Common myeloid progenitor, CD34-positive (primary cell): ENCODE measurements around the gene MARF1. TPM values are rescaled to one million over a fixed set of nuclear protein-coding genes. Genes with fewer than 3 reads are reported as not detected.
"Not testable (repeated sequence)": the region's sequence is repeated elsewhere in the genome, so short reads cannot be mapped to it uniquely, and the experiment has no call there.

Source experiments
- CTCF ChIA-PET: fragments of 350-600 bp; sonication (Branson Sonifier 250); formaldehyde crosslinking; loops from one replicate; lab custom pipeline; 2021; ENCODE audit warnings: antibody characterized with exemption; lab: Charles Lee
- POLR2A ChIA-PET: fragments of 350-600 bp; sonication (Branson Sonifier 250); formaldehyde crosslinking; loops from one replicate; lab custom pipeline; 2021; ENCODE audit warnings: antibody characterized with exemption; lab: Charles Lee
- DNase-seq, 3 donors: peaks; one replicate each; pipeline versions ENCODE4 v3.0.0 to v3.0.0-alpha.2; 2013
- H3K27ac ChIP-seq, 2 experiments: 1 replicate in 1 of 2; 2 replicates in 1 of 2; pipeline ENCODE4 v1.7.0; 2013; ENCODE audit warnings: inconsistent platforms in 2 of 2, low read length in 2 of 2, mild to moderate bottlenecking in 2 of 2, low read depth in 1 of 2, moderate library complexity in 1 of 2; ENCODE audit not compliant: severe bottlenecking in 2 of 2, insufficient read depth in 1 of 2, poor library complexity in 1 of 2
- H3K27me3 ChIP-seq, 5 experiments: replicated peaks in 2 of 5; 1 replicate in 3 of 5; 2 replicates in 2 of 5; pipeline versions ENCODE4 v1.6.1 to v1.7.0; 2013; ENCODE audit warnings: low read length in 4 of 5, mild to moderate bottlenecking in 2 of 5, moderate library complexity in 2 of 5, inconsistent platforms in 1 of 5; ENCODE audit not compliant: insufficient read depth in 5 of 5, control insufficient read depth in 4 of 5
- H3K36me3 ChIP-seq, 4 experiments: 1 replicate in 2 of 4; 2 replicates in 2 of 4; pipeline versions ENCODE4 v1.6.1 to v1.7.0; 2013; ENCODE audit warnings: low read length in 3 of 4, control low read depth in 1 of 4, mild to moderate bottlenecking in 1 of 4; ENCODE audit not compliant: control insufficient read depth in 4 of 4, insufficient read depth in 4 of 4
- H3K4me1 ChIP-seq, 4 experiments: 1 replicate in 3 of 4; 2 replicates in 1 of 4; pipeline versions ENCODE4 v1.6.1 to v1.7.1; 2013; ENCODE audit warnings: low read length in 3 of 4, mild to moderate bottlenecking in 3 of 4, control low read depth in 1 of 4, inconsistent platforms in 1 of 4, moderate library complexity in 1 of 4; ENCODE audit not compliant: control insufficient read depth in 4 of 4, insufficient read depth in 4 of 4; ENCODE audit errors: control extremely low read depth in 1 of 4
- H3K4me3 ChIP-seq, 7 experiments: 1 replicate in 4 of 7; 2 replicates in 3 of 7; pipeline versions ENCODE4 v1.5.1 to v1.7.0; 2013; ENCODE audit warnings: mild to moderate bottlenecking in 7 of 7, low read length in 6 of 7, moderate library complexity in 6 of 7, inconsistent platforms in 2 of 7, low read depth in 2 of 7, control low read depth in 1 of 7; ENCODE audit not compliant: insufficient read depth in 4 of 7, control insufficient read depth in 1 of 7; ENCODE audit errors: extremely low read depth in 1 of 7
- H3K9me3 ChIP-seq, 5 experiments: 1 replicate in 4 of 5; 2 replicates in 1 of 5; pipeline versions ENCODE4 v1.6.1 to v1.7.1; 2013; ENCODE audit warnings: low read length in 4 of 5, mild to moderate bottlenecking in 2 of 5, inconsistent platforms in 1 of 5, low read depth in 1 of 5, moderate library complexity in 1 of 5; ENCODE audit not compliant: control insufficient read depth in 4 of 5, insufficient read depth in 2 of 5; ENCODE audit errors: control extremely low read depth in 1 of 5
- WGBS: methylation state at CpG from one replicate; pipeline ENCODE4 v1.1.5; 2013; ENCODE audit not compliant: insufficient coverage; 5-methylcytosine and 5-hydroxymethylcytosine counted together
- polyA plus RNA-seq: library from polyadenylated mRNA; unstranded; fragments of 120-200 nt; gene quantifications from one replicate; pipeline ENCODE4 v1.2.1, GENCODE V29; 2013

The MARF1 gene, protein sequence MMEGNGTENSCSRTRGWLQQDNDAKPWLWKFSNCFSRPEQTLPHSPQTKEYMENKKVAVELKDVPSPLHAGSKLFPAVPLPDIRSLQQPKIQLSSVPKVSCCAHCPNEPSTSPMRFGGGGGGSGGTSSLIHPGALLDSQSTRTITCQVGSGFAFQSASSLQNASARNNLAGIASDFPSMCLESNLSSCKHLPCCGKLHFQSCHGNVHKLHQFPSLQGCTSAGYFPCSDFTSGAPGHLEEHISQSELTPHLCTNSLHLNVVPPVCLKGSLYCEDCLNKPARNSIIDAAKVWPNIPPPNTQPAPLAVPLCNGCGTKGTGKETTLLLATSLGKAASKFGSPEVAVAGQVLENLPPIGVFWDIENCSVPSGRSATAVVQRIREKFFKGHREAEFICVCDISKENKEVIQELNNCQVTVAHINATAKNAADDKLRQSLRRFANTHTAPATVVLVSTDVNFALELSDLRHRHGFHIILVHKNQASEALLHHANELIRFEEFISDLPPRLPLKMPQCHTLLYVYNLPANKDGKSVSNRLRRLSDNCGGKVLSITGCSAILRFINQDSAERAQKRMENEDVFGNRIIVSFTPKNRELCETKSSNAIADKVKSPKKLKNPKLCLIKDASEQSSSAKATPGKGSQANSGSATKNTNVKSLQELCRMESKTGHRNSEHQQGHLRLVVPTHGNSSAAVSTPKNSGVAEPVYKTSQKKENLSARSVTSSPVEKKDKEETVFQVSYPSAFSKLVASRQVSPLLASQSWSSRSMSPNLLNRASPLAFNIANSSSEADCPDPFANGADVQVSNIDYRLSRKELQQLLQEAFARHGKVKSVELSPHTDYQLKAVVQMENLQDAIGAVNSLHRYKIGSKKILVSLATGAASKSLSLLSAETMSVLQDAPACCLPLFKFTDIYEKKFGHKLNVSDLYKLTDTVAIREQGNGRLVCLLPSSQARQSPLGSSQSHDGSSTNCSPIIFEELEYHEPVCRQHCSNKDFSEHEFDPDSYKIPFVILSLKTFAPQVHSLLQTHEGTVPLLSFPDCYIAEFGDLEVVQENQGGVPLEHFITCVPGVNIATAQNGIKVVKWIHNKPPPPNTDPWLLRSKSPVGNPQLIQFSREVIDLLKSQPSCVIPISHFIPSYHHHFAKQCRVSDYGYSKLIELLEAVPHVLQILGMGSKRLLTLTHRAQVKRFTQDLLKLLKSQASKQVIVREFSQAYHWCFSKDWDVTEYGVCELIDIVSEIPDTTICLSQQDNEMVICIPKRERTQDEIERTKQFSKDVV (N-terminal part only)
- polyA plus RNA-seq, result 58.4 TPM

- POLR2A ChIA-PET, result interaction anchor here (0.6 to 1.5 kb wide), 9 partner anchors 11 to 477 kb away, joined by 3 to 9 read pairs (median 5); partner anchors contain the start of gene BMERB1
- peak; percentile 95 to 98 (median 98) for DNase-seq
- peaks cover 23 to 37% (median 28%) of the 10 kb centered on the region in 4 experiments for H3K4me1 ChIP-seq
- no peaks in the 10 kb centered on the region for H3K27me3 ChIP-seq
- 0% methylated on average over 35 of the region's 58 CpGs for WGBS
- no peaks in the 10 kb centered on the region for H3K9me3 ChIP-seq
- H3K27ac ChIP-seq, result peak within 1 kb of the TSS; percentile 99 to 100
- H3K4me3 ChIP-seq, result peak within 1 kb of the TSS; percentile 58 to 98 (median 90)
- CTCF ChIA-PET, result interaction anchor here (0.8 to 2.5 kb wide), 12 partner anchors 10 to 216 kb away, joined by 3 to 16 read pairs (median 4); no protein-coding TSS in a partner anchor
- peaks cover 0 to 11% (median 6%) of the 10 kb centered on the region in 4 experiments for H3K36me3 ChIP-seq
These were observed at the start of gene MARF1 for GRCh38 chr16:15643048-15643945. MARF1 (minus strand) TSS chr16:15643154; CDS start chr16:15639233, 3,921 bp downstream.

DNA sequence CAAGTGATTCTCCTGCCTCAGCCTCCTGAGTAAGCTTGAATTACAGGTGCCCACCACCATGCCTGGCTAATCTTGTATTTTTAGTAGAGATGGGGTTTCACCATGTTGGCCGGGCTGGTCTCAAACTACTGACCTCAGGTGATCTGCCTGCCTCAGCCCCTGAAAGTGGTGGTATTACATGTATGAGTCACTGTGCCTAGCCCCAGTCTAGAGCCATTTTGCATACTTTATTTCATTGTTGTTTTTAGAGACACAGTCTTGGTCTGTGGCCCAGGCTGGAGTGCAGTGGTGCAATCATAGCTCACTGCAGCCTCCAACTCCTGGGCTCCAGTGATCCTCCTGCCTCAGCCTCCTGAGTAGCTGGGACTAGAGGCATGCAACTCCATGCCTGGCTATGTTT, 49.6 kb upstream of the MARF1 start:
- DNase-seq, H3K27ac ChIP-seq, H3K27me3 ChIP-seq, H3K4me1 ChIP-seq, POLR2A ChIA-PET, H3K9me3 ChIP-seq, H3K4me3 ChIP-seq: not testable (repeated sequence)
- peaks cover 10 to 91% (median 69%) of the 10 kb centered on the region in 4 experiments for H3K36me3 ChIP-seq
- CTCF ChIA-PET, result interaction anchor here (1.3 kb wide), 1 partner anchor 9 kb away, joined by 3 read pairs; no protein-coding TSS in a partner anchor
- 88% methylated on average over 1 of the region's 1 CpG for WGBS

DNA sequence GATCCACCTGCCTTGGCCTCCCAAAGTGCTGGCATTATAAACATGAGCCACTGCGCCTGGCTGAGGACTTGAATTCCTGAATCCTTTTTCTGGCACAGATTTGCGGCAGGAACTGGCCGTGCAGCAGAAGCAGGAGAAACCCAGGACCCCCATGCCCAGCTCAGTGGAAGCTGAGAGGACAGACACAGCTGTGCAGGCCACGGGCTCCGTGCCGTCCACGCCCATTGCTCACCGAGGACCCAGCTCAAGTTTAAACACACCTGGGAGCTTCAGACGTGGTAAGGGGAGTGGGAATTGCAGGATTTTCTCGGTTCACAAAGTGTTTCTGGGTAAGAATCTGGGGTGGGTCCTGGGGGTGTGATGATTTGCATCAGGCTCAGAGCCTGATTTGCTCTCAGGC, 48.1 kb upstream of the MARF1 start:
- no peak overlapping the region for H3K27ac ChIP-seq

DNA sequence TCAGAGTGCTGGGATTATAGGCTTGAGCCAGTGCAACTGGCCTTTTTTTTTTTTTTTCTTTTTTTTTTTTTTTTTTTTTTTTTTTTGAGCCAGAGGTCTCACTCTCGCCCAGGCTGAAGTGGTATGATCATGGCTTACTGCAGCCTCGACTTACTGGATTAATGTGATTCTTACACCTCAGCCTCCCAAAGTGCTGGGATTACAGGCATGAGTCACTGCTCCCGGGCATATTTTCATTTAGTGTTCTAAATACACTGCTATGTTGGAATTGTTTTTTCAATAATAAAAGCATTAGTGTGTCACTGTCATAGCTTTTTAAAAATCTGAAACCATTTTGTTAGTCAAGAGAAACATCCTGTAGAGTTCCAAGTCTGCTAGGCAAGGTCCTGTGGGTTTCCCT, 47.3 kb upstream of the MARF1 start:
- ChIA-PET CTCF (no interaction called here), POLR2A (no interaction called here)
- Histone ChIP-seq H3K4me1 (no peaks in the 10 kb centered on the region), H3K27ac (no peak overlapping the region), H3K36me3 (peaks cover 6 to 91% (median 68%) of the 10 kb centered on the region in 4 experiments), H3K27me3 (no peaks in the 10 kb centered on the region), H3K4me3 (no peak overlapping the region), H3K9me3 (no peaks in the 10 kb centered on the region)
- no peak for DNase-seq
- WGBS, result 100% methylated on average over 2 of the region's 3 CpGs

More for the DNA sequence above, 48.1 kb upstream of the MARF1 start:
- DNase-seq, result no peak
- CTCF ChIA-PET, result interaction anchor here (1.3 kb wide), 1 partner anchor 8 kb away, joined by 3 read pairs; no protein-coding TSS in a partner anchor
- POLR2A ChIA-PET, result no interaction called here
- H3K9me3 ChIP-seq, result no peaks in the 10 kb centered on the region
- H3K27me3 ChIP-seq, result no peaks in the 10 kb centered on the region
- peaks cover 5 to 90% (median 67%) of the 10 kb centered on the region in 4 experiments for H3K36me3 ChIP-seq
- H3K4me3 ChIP-seq, result no peak overlapping the region
- WGBS, result 100% methylated on average over 10 of the region's 10 CpGs
- H3K4me1 ChIP-seq, result no peaks in the 10 kb centered on the region

- 93% methylated on average over 2 of the region's 3 CpGs for WGBS
- H3K36me3 ChIP-seq, result peaks cover 11 to 93% (median 64%) of the 10 kb centered on the region in 4 experiments
- POLR2A ChIA-PET, result interaction anchor here (0.6 kb wide), 1 partner anchor 10 kb away, joined by 6 read pairs; no protein-coding TSS in a partner anchor
These were observed 46.3 kb upstream of the MARF1 start for GRCh38 chr16:15689290-15689689.

More at GRCh38 chr16:15689290-15689689, 46.3 kb upstream of the MARF1 start:
- no peak for DNase-seq
- CTCF ChIA-PET, result no interaction called here
- H3K9me3 ChIP-seq, result no peaks in the 10 kb centered on the region
- no peaks in the 10 kb centered on the region for H3K27me3 ChIP-seq
- H3K27ac ChIP-seq, result no peak overlapping the region
- H3K4me3 ChIP-seq, result no peak overlapping the region
- H3K4me1 ChIP-seq, result no peaks in the 10 kb centered on the region
